IgD-negative memory B cell (primary cell): ENCODE data around the gene NOXA1. TPM values are rescaled to one million over a fixed set of nuclear protein-coding genes. Genes with fewer than 3 reads are reported as not detected.
A peak's percentile ranks its signal among the peaks of the same experiment; 100 is the strongest.

ENCODE experiments used
- H3K27ac Mint-ChIP-seq, 3 donors: one replicate each; pipeline ENCODE4 v1.8.0; 2020 to 2022; ENCODE audit warnings: mild to moderate bottlenecking in 3 of 3, mixed read lengths in 3 of 3, moderate library complexity in 1 of 3
- H3K27me3 Mint-ChIP-seq: one replicate; pipeline ENCODE4 v1.8.0; 2021; ENCODE audit warnings: mixed read lengths
- H3K36me3 Mint-ChIP-seq: one replicate; pipeline ENCODE4 v1.8.0; 2020; ENCODE audit warnings: mild to moderate bottlenecking, mixed read lengths
- H3K4me1 Mint-ChIP-seq, 3 donors: one replicate each; pipeline ENCODE4 v1.8.0; 2020 to 2022; ENCODE audit warnings: mixed read lengths in 3 of 3, mild to moderate bottlenecking in 1 of 3
- H3K4me3 Mint-ChIP-seq, 4 donors: one replicate each; pipeline ENCODE4 v1.8.0; 2020 to 2022; ENCODE audit warnings: mild to moderate bottlenecking in 4 of 4, mixed read lengths in 4 of 4, moderate library complexity in 3 of 4
- H3K9me3 Mint-ChIP-seq, 3 donors: one replicate each; pipeline ENCODE4 v1.8.0; 2020 to 2021; ENCODE audit warnings: mixed read lengths in 3 of 3, mild to moderate bottlenecking in 1 of 3
- polyA plus RNA-seq: library from polyadenylated mRNA; unstranded; fragments of 300-500 nt; fragmentation: Illumina TruSeq; gene quantifications from one replicate; pipeline ENCODE4 v1.2.3, GENCODE V29; 2021

The NOXA1 gene
- polyA plus RNA-seq, 1 donor from 2014 or later, result 1.4 TPM

DNA sequence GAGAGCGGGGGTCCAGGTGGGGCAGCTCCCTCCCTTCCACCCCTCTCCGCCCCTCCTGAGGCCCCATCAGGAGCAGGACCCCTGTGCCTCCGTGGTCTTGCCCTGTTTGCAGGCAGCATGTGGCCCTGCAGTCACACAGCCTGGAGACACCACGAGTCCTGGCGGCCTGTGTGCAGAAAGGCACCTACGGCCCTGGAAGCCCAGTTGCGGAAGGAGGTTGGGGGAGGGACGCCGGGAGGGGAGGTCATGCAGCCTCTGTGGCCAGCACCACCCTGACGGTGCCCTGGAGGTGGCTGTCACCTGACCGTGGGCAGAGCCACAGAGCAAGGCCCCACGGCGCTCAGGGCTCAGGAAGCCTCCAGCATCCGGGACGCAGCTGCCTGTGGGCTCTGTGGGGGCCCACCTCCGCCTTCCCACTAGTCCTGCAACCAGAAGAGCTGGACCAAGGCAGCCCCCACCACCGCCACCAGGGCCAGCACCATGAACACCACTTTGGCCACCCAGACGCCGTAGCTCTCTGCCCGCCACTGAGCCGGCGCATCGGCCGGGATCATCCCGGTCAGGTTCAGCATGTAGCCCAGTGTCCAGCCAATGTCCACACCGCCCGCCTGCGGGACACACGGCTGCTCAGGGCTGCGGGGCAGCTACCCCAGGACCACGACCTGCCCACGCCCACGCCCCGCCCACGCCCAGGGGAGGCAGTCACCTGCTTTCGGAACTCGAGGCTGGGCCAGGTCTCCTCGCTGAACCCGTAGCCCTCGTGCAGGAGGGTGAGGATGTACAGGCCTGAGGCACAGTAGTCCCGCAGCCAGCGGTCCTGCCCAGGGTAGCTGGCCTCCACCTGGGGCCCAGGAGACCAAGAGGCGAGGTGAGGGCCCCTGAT lies 11.5 kb downstream of the NOXA1 start:
- Mint-ChIP-seq H3K27me3 (peaks cover 5% of the 10 kb centered on the region), H3K9me3 (no peaks in the 10 kb centered on the region), H3K4me1 (peaks cover 0 to 2% (median 0%) of the 10 kb centered on the region in 3 donors), H3K4me3 (no peak overlapping the region), H3K36me3 (no peaks in the 10 kb centered on the region), H3K27ac (no peak overlapping the region)

GRCh38 chr9:137435381-137435891 lies 12.2 kb downstream of the NOXA1 start:
- H3K27me3 Mint-ChIP-seq, result peaks cover 5% of the 10 kb centered on the region
- no peaks in the 10 kb centered on the region for H3K36me3 Mint-ChIP-seq
- H3K27ac Mint-ChIP-seq, result no peak overlapping the region
- no peak overlapping the region for H3K4me3 Mint-ChIP-seq
- no peaks in the 10 kb centered on the region for H3K9me3 Mint-ChIP-seq
- peaks cover 0 to under 1% (median 0%) of the 10 kb centered on the region in 3 donors for H3K4me1 Mint-ChIP-seq

GRCh38 chr9:137435980-137436760 lies 13.0 kb downstream of the NOXA1 start:
- no peak overlapping the region for H3K27ac Mint-ChIP-seq
- H3K27me3 Mint-ChIP-seq, result peaks cover 4% of the 10 kb centered on the region
- no peaks in the 10 kb centered on the region for H3K36me3 Mint-ChIP-seq
- H3K9me3 Mint-ChIP-seq, result no peaks in the 10 kb centered on the region
- H3K4me3 Mint-ChIP-seq, result no peak overlapping the region
- H3K4me1 Mint-ChIP-seq, result no peaks in the 10 kb centered on the region

DNA sequence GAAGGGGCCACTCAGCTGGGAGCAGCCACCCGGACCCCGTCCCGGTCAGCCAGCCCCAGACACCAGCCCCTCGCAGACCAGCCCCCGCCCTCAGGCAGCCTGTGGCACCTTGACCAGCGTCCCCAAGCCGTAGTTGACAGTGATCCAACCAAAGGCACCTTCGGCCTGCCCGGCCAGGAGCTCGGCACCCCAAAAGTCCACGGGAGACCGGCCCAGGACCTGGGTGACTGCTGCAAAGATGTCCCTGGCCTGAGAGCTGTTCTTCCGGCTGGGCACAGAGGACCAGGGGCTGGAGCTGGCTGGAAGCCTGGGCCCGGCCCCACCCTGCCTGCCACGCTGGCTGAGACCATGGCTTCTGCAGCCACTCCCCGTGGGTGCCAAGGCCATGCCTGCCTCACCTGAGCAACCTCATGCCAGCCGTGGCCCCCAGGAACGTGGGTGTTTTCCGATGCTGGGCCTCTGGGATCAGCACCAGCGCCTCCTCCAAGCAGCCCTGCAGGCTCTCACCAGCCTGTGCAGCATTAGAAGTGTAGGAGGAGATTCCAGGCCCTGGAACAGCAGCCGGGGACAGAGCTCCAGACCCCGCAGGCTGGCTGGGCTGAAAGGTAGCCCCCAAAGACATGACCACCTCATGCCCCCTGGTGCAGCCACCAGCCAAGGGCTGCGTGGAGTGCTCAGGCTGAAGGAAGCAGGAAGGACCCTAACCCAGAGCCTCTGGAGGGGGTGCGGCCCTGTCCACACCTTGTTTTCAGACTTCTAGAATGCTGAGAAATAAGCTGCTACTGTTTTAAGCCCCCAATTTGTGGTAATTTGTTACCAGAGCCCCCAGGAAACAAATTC lies 13.8 kb downstream of the NOXA1 start:
- Mint-ChIP-seq H3K4me1 (peaks cover 2 to 3% (median 2%) of the 10 kb centered on the region in 3 donors), H3K9me3 (peaks cover 0 to 1% (median 0%) of the 10 kb centered on the region in 3 donors), H3K4me3 (no peak overlapping the region), H3K27ac (no peak overlapping the region), H3K27me3 (peaks cover 6% of the 10 kb centered on the region), H3K36me3 (no peaks in the 10 kb centered on the region)

GRCh38 chr9:137437691-137438590 lies 14.7 kb downstream of the NOXA1 start:
- Mint-ChIP-seq H3K27ac (no peak overlapping the region), H3K36me3 (no peaks in the 10 kb centered on the region), H3K27me3 (peaks cover 11% of the 10 kb centered on the region), H3K9me3 (peaks cover 0 to 1% (median 0%) of the 10 kb centered on the region in 3 donors), H3K4me1 (peaks cover 3 to 4% (median 3%) of the 10 kb centered on the region in 3 donors), H3K4me3 (no peak overlapping the region)

DNA sequence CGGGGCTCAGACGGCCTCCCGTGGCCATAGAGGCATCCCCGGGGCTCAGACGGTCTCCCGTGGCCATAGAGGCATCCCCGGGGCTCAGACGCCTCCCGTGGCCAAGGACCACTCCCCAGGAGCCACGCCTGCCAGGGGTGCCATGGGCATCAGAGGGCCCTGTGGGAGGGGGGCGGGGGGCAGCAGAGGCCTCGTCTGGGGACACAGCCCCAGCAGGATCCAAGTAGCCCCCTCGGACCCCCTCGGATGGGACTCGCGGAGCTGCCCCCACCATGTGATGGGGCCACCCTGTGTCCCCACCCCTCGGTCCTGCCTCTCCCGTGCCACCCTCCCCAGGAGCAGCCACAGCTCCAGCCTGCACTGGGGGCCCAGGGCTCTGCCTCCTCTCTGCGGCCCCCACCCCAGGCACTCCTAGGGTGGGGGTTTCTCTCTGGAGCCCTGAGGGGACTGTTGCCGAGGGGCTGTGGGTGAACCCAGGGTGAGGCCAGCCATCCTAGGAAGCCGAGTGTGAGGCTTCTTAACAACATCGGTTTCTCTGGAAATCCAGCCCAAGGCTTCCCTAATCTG lies 15.5 kb downstream of the NOXA1 start:
- no peaks in the 10 kb centered on the region for H3K36me3 Mint-ChIP-seq
- no peak overlapping the region for H3K4me3 Mint-ChIP-seq
- H3K27me3 Mint-ChIP-seq, result peaks cover 15% of the 10 kb centered on the region
- no peak overlapping the region for H3K27ac Mint-ChIP-seq
- peaks cover 3 to 5% (median 4%) of the 10 kb centered on the region in 3 donors for H3K4me1 Mint-ChIP-seq
- H3K9me3 Mint-ChIP-seq, result peaks cover 0 to 2% (median 1%) of the 10 kb centered on the region in 3 donors

DNA sequence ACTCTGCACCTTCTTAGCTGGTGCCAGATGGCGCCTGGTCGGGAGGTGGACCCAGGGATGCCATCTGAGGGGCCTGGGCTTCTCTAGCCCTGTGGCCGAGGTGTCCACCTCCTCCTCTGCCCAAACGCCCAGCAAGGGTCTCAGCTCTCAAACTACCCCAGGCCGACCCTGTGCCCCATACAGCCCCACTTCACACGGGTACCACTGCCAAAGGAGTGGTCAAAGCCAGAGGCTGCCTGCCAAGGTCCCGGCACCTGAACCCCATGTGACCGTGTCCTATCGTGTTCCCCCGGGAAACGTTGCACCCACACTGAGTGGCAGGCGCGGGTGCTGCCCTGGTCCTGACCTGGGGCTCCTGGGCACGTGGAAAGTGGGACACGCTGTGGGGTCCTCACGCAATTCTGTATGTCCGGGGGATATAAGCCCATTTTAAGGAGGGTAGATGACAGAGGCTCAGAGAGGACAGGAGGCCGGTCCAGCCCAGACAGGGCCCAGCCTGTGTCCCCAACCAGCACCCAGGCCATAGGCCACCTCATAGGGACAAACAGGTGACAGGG lies 16.0 kb downstream of the NOXA1 start:
- H3K9me3 Mint-ChIP-seq, result peaks cover 0 to 2% (median 1%) of the 10 kb centered on the region in 3 donors
- H3K36me3 Mint-ChIP-seq, result no peaks in the 10 kb centered on the region
- no peak overlapping the region for H3K27ac Mint-ChIP-seq
- H3K27me3 Mint-ChIP-seq, result peaks cover 16% of the 10 kb centered on the region
- H3K4me1 Mint-ChIP-seq, result peaks cover 3 to 5% (median 4%) of the 10 kb centered on the region in 3 donors
- H3K4me3 Mint-ChIP-seq, result no peak overlapping the region

DNA sequence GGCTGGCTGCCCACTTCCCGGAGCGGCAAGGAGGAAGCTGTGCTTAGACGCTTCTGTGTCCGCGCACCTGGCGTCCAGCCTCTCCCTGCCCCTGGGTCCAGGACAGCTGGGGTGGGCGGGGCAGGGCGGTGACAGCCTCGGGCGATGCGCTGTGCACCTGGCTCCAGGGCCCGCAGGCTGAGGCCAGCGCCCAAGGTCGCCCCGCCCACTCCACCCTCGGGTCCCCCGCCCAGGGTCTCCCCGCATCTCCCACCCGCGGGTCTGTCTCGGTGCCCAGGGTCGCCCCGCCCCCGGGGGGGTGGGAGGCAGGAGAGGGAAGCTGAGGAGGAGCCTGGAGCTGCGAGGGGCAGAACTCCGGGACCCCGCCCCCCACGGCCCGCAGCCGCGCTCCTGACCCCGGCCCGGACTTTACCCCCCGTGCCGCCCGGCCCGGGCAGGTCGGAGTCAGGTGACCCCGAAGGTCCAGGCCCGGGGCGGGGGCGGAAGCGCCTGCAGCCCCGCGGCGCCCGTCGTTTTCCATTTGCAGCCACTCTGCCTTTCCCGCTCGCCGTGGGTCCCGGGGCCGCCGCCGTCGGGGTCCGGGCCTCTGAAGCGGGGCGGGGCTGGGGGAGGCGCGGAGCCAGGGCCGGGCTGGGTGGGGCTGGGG lies 18.2 kb downstream of the NOXA1 start, which contains the start of gene ENTPD8:
ENTPD8 (minus strand) TSS at position 69 of the 646 bp plus-strand sequence. CDS start 3,072 bp downstream, outside the sequence.
- H3K36me3 Mint-ChIP-seq, result no peaks in the 10 kb centered on the region
- peak within 1 kb of the TSS in 3 of 4 donors; percentile 35 to 85 (median 44) for H3K4me3 Mint-ChIP-seq
- peaks cover 6 to 9% (median 9%) of the 10 kb centered on the region in 3 donors for H3K4me1 Mint-ChIP-seq
- no peak within 1 kb of the TSS for H3K27ac Mint-ChIP-seq
- peaks cover 0 to 2% (median 1%) of the 10 kb centered on the region in 3 donors for H3K9me3 Mint-ChIP-seq
- peaks cover 26% of the 10 kb centered on the region for H3K27me3 Mint-ChIP-seq

DNA sequence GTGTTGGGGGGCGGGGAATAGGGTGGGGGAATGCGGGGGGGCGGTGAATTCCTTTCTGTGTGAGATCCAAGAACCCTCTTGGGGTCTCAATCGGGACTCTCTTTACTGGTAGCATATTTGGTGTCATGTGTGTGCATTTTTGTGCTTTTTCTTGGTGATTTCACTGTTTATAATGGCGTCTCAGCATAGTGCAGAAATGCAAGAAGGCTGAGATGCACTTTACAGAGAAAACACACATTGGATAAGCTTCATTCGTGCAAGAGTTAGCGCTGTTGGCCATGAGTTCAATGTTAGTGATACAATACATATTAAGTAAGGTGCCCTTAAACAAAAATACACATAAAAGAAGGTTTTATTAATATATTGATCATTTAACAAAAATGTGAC lies 18.7 kb downstream of the NOXA1 start:
- H3K9me3 Mint-ChIP-seq, result peaks cover 0 to 2% (median 1%) of the 10 kb centered on the region in 3 donors
- peaks cover 8 to 9% (median 9%) of the 10 kb centered on the region in 3 donors for H3K4me1 Mint-ChIP-seq
- H3K36me3 Mint-ChIP-seq, result no peaks in the 10 kb centered on the region
- peak overlapping the region in 3 of 4 donors; percentile 35 to 85 (median 44) for H3K4me3 Mint-ChIP-seq
- H3K27ac Mint-ChIP-seq, result no peak overlapping the region
- peaks cover 26% of the 10 kb centered on the region for H3K27me3 Mint-ChIP-seq

GRCh38 chr9:137444106-137444790 lies 21.1 kb downstream of the NOXA1 start:
- H3K4me3 Mint-ChIP-seq, result no peak overlapping the region
- H3K27ac Mint-ChIP-seq, result peak overlapping the region in 1 of 3 donors; percentile 25
- peaks cover 9 to 15% (median 13%) of the 10 kb centered on the region in 3 donors for H3K4me1 Mint-ChIP-seq
- H3K36me3 Mint-ChIP-seq, result no peaks in the 10 kb centered on the region
- H3K27me3 Mint-ChIP-seq, result peaks cover 24% of the 10 kb centered on the region
- peaks cover 0 to 2% (median 1%) of the 10 kb centered on the region in 3 donors for H3K9me3 Mint-ChIP-seq

GRCh38 chr9:137445275-137445807 lies 22.1 kb downstream of the NOXA1 start:
- Mint-ChIP-seq H3K36me3 (no peaks in the 10 kb centered on the region), H3K27ac (peak overlapping the region in 1 of 3 donors; percentile 92), H3K9me3 (peaks cover 0 to 2% (median 1%) of the 10 kb centered on the region in 3 donors), H3K4me3 (peak overlapping the region in 2 of 4 donors; percentile 54 to 70), H3K4me1 (peaks cover 9 to 17% (median 13%) of the 10 kb centered on the region in 3 donors), H3K27me3 (peaks cover 23% of the 10 kb centered on the region)
